WTC11 (cell line): ENCODE data around the gene PRSS57. TPM values are rescaled to one million over a fixed set of nuclear protein-coding genes. Genes with fewer than 3 reads are reported as not detected.

ENCODE experiments used
- ETV6 ChIP-seq: sonication (generic); formaldehyde crosslinking; IDR thresholded peaks from 2 replicates; pipeline ENCODE4 v1.8.1; 2022; ENCODE audit warnings: mild to moderate bottlenecking, missing genetic modification reagents
- FOXJ3 ChIP-seq: sonication (generic); formaldehyde crosslinking; IDR thresholded peaks from 2 replicates; pipeline ENCODE4 v1.9.0; 2021; ENCODE audit warnings: missing genetic modification reagents, mild to moderate bottlenecking, borderline replicate concordance
- KAT7 ChIP-seq: sonication (generic); formaldehyde crosslinking; IDR thresholded peaks from 2 replicates; pipeline ENCODE4 v1.8.1; 2023; ENCODE audit warnings: missing genetic modification reagents, mild to moderate bottlenecking, borderline replicate concordance
- MXD4 ChIP-seq: fragments of 250-450 bp; sonication (Bioruptor Pico); IDR thresholded peaks from 2 replicates; pipeline ENCODE4 v1.8.0; 2021; ENCODE audit warnings: mild to moderate bottlenecking, moderate library complexity, borderline replicate concordance
- MYBL2 ChIP-seq: sonication (generic); formaldehyde crosslinking; IDR thresholded peaks from 2 replicates; pipeline ENCODE4 v1.8.1; 2023; ENCODE audit warnings: mild to moderate bottlenecking, moderate library complexity, missing genetic modification reagents
- NR1H2 ChIP-seq: sonication (generic); formaldehyde crosslinking; IDR thresholded peaks from 2 replicates; pipeline ENCODE4 v1.9.0; 2021; ENCODE audit warnings: mild to moderate bottlenecking, moderate library complexity, missing genetic modification reagents
- NR2C2 ChIP-seq: sonication (generic); formaldehyde crosslinking; IDR thresholded peaks from 2 replicates; pipeline ENCODE4 v1.8.0; 2022; ENCODE audit warnings: mild to moderate bottlenecking, missing genetic modification reagents
- RORB ChIP-seq: fragments of 250-450 bp; sonication (Bioruptor Pico); IDR thresholded peaks from 2 replicates; pipeline ENCODE4 v1.9.0; 2021; ENCODE audit warnings: mild to moderate bottlenecking
- SP1 ChIP-seq: sonication (generic); formaldehyde crosslinking; conservative IDR thresholded peaks from 2 replicates; pipeline ENCODE4 v1.8.1; 2022; ENCODE audit warnings: missing genetic modification reagents
- TEAD1 ChIP-seq: sonication (generic); formaldehyde crosslinking; IDR thresholded peaks from 2 replicates; pipeline ENCODE4 v1.8.0; 2022; ENCODE audit warnings: mild to moderate bottlenecking, missing genetic modification reagents
- ZNF232 ChIP-seq: sonication (generic); formaldehyde crosslinking; IDR thresholded peaks from 2 replicates; pipeline ENCODE4 v1.8.0; 2022; ENCODE audit warnings: mild to moderate bottlenecking, missing genetic modification reagents
- ZNF263 ChIP-seq: sonication (generic); formaldehyde crosslinking; IDR thresholded peaks from 2 replicates; pipeline ENCODE4 v1.8.1; 2022; ENCODE audit warnings: low read depth, mild to moderate bottlenecking, moderate library complexity, missing genetic modification reagents
- total RNA-seq: library from RNA; stranded (reverse); gene quantifications from 3 replicates; pipeline ENCODE4 v1.2.3, GENCODE V29; 2021
- TF ChIP-seq, protein P1 (sequence below): sonication (generic); formaldehyde crosslinking; IDR thresholded peaks from 2 replicates; pipeline ENCODE4 v1.8.1; 2023; ENCODE audit warnings: mild to moderate bottlenecking, missing genetic modification reagents, borderline replicate concordance
- TF ChIP-seq, protein P2 (sequence below): sonication (generic); formaldehyde crosslinking; IDR thresholded peaks from 2 replicates; pipeline ENCODE4 v1.8.1; 2022; ENCODE audit warnings: low read depth, mild to moderate bottlenecking, moderate library complexity, missing genetic modification reagents, borderline replicate concordance
- TF ChIP-seq, protein P3 (sequence below): sonication (generic); formaldehyde crosslinking; conservative IDR thresholded peaks from 2 replicates; pipeline ENCODE4 v1.8.1; 2023; ENCODE audit warnings: mild to moderate bottlenecking, low read depth, missing genetic modification reagents, moderate library complexity
- TF ChIP-seq, protein P4 (sequence below): sonication (generic); formaldehyde crosslinking; IDR thresholded peaks from 2 replicates; pipeline ENCODE4 v1.8.1; 2023; ENCODE audit warnings: mild to moderate bottlenecking, missing genetic modification reagents
- TF ChIP-seq, protein P5 (sequence below): sonication (generic); formaldehyde crosslinking; IDR thresholded peaks from 2 replicates; pipeline ENCODE4 v1.8.0; 2023; ENCODE audit warnings: missing genetic modification reagents
- TF ChIP-seq, protein P6 (sequence below): sonication (generic); formaldehyde crosslinking; IDR thresholded peaks from 2 replicates; pipeline ENCODE4 v1.8.1; 2022; ENCODE audit warnings: mild to moderate bottlenecking, moderate library complexity, missing genetic modification reagents
- TF ChIP-seq, protein P7 (sequence below): sonication (generic); formaldehyde crosslinking; IDR thresholded peaks from 2 replicates; pipeline ENCODE4 v1.8.1; 2023; ENCODE audit warnings: mild to moderate bottlenecking, missing genetic modification reagents
- TF ChIP-seq, protein P8 (sequence below): sonication (generic); formaldehyde crosslinking; IDR thresholded peaks from 2 replicates; pipeline ENCODE4 v1.8.0; 2022; ENCODE audit warnings: missing genetic modification reagents
- TF ChIP-seq, protein P9 (sequence below): sonication (generic); formaldehyde crosslinking; IDR thresholded peaks from 2 replicates; pipeline ENCODE4 v1.8.0; 2022; ENCODE audit warnings: mild to moderate bottlenecking, missing genetic modification reagents

Gene PRSS57
- total RNA-seq, 1 experiment from 2014 or later = not detected

DNA sequence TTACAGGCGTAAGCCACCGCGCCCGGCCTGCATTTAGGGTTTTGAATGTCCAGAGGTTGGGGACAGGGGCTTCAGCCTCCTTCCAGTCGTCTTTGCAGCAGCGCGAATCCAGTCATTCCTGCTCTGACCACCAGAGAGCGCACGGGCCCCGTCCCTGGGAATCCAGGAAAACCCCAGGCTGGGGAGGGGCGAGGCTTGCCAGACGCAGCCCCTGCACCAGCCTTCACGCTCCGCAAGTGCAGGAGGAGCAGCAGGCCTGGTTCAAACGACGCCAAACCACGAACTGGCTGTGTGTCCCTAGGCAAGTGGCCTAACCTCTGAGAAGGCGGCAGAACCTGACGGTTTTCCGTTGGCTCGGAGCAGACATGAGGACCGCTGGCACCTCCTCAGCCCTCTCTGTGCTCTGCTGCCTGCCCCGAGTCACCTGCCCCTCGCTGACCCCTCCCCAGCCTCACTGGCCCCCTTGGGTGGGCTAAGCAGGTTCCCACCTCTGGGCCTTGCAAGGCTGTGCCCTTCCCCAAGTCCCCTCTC lies 30.3 kb downstream of the PRSS57 start (continued):
- TF ChIP-seq, protein P1, sequence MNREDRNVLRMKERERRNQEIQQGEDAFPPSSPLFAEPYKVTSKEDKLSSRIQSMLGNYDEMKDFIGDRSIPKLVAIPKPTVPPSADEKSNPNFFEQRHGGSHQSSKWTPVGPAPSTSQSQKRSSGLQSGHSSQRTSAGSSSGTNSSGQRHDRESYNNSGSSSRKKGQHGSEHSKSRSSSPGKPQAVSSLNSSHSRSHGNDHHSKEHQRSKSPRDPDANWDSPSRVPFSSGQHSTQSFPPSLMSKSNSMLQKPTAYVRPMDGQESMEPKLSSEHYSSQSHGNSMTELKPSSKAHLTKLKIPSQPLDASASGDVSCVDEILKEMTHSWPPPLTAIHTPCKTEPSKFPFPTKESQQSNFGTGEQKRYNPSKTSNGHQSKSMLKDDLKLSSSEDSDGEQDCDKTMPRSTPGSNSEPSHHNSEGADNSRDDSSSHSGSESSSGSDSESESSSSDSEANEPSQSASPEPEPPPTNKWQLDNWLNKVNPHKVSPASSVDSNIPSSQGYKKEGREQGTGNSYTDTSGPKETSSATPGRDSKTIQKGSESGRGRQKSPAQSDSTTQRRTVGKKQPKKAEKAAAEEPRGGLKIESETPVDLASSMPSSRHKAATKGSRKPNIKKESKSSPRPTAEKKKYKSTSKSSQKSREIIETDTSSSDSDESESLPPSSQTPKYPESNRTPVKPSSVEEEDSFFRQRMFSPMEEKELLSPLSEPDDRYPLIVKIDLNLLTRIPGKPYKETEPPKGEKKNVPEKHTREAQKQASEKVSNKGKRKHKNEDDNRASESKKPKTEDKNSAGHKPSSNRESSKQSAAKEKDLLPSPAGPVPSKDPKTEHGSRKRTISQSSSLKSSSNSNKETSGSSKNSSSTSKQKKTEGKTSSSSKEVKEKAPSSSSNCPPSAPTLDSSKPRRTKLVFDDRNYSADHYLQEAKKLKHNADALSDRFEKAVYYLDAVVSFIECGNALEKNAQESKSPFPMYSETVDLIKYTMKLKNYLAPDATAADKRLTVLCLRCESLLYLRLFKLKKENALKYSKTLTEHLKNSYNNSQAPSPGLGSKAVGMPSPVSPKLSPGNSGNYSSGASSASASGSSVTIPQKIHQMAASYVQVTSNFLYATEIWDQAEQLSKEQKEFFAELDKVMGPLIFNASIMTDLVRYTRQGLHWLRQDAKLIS (CRISPR knock-in tag) = no peak
- TF ChIP-seq, protein P2, sequence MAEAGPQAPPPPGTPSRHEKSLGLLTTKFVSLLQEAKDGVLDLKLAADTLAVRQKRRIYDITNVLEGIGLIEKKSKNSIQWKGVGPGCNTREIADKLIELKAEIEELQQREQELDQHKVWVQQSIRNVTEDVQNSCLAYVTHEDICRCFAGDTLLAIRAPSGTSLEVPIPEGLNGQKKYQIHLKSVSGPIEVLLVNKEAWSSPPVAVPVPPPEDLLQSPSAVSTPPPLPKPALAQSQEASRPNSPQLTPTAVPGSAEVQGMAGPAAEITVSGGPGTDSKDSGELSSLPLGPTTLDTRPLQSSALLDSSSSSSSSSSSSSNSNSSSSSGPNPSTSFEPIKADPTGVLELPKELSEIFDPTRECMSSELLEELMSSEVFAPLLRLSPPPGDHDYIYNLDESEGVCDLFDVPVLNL (CRISPR knock-in tag) = no peak
- TF ChIP-seq, protein P3, sequence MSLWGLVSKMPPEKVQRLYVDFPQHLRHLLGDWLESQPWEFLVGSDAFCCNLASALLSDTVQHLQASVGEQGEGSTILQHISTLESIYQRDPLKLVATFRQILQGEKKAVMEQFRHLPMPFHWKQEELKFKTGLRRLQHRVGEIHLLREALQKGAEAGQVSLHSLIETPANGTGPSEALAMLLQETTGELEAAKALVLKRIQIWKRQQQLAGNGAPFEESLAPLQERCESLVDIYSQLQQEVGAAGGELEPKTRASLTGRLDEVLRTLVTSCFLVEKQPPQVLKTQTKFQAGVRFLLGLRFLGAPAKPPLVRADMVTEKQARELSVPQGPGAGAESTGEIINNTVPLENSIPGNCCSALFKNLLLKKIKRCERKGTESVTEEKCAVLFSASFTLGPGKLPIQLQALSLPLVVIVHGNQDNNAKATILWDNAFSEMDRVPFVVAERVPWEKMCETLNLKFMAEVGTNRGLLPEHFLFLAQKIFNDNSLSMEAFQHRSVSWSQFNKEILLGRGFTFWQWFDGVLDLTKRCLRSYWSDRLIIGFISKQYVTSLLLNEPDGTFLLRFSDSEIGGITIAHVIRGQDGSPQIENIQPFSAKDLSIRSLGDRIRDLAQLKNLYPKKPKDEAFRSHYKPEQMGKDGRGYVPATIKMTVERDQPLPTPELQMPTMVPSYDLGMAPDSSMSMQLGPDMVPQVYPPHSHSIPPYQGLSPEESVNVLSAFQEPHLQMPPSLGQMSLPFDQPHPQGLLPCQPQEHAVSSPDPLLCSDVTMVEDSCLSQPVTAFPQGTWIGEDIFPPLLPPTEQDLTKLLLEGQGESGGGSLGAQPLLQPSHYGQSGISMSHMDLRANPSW (CRISPR knock-in tag) = no peak
- TF ChIP-seq ZNF263 (CRISPR knock-in tag) = no peak
- TF ChIP-seq, protein P4, sequence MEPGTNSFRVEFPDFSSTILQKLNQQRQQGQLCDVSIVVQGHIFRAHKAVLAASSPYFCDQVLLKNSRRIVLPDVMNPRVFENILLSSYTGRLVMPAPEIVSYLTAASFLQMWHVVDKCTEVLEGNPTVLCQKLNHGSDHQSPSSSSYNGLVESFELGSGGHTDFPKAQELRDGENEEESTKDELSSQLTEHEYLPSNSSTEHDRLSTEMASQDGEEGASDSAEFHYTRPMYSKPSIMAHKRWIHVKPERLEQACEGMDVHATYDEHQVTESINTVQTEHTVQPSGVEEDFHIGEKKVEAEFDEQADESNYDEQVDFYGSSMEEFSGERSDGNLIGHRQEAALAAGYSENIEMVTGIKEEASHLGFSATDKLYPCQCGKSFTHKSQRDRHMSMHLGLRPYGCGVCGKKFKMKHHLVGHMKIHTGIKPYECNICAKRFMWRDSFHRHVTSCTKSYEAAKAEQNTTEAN (CRISPR knock-in tag) = 0 out of 2 replicates have a peak, but pooled peaks have one; percentile 19
- TF ChIP-seq, protein P5, sequence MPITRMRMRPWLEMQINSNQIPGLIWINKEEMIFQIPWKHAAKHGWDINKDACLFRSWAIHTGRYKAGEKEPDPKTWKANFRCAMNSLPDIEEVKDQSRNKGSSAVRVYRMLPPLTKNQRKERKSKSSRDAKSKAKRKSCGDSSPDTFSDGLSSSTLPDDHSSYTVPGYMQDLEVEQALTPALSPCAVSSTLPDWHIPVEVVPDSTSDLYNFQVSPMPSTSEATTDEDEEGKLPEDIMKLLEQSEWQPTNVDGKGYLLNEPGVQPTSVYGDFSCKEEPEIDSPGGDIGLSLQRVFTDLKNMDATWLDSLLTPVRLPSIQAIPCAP = no peak
- 0 out of 2 replicates have a peak, but pooled peaks have one; percentile 29 for TF ChIP-seq ZNF232 (CRISPR knock-in tag)
- TF ChIP-seq MYBL2 (CRISPR knock-in tag) = no peak
- TF ChIP-seq NR2C2 (CRISPR knock-in tag) = no peak
- TF ChIP-seq FOXJ3 (CRISPR knock-in tag) = no peak
- TF ChIP-seq, protein P6, sequence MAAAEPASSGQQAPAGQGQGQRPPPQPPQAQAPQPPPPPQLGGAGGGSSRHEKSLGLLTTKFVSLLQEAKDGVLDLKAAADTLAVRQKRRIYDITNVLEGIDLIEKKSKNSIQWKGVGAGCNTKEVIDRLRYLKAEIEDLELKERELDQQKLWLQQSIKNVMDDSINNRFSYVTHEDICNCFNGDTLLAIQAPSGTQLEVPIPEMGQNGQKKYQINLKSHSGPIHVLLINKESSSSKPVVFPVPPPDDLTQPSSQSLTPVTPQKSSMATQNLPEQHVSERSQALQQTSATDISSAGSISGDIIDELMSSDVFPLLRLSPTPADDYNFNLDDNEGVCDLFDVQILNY (CRISPR knock-in tag) = 0 out of 2 replicates have a peak, but pooled peaks have one; percentile 29
- TF ChIP-seq ETV6 (CRISPR knock-in tag) = peak; percentile 77
- no peak for TF ChIP-seq NR1H2
- TF ChIP-seq, protein P7, sequence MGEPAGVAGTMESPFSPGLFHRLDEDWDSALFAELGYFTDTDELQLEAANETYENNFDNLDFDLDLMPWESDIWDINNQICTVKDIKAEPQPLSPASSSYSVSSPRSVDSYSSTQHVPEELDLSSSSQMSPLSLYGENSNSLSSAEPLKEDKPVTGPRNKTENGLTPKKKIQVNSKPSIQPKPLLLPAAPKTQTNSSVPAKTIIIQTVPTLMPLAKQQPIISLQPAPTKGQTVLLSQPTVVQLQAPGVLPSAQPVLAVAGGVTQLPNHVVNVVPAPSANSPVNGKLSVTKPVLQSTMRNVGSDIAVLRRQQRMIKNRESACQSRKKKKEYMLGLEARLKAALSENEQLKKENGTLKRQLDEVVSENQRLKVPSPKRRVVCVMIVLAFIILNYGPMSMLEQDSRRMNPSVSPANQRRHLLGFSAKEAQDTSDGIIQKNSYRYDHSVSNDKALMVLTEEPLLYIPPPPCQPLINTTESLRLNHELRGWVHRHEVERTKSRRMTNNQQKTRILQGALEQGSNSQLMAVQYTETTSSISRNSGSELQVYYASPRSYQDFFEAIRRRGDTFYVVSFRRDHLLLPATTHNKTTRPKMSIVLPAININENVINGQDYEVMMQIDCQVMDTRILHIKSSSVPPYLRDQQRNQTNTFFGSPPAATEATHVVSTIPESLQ (CRISPR knock-in tag) = no peak
- no peak for TF ChIP-seq MXD4 (CRISPR knock-in tag)
- peak; percentile 65; the same call in 1 of the 2 replicates for TF ChIP-seq SP1 (CRISPR knock-in tag)
- no peak for TF ChIP-seq KAT7 (CRISPR knock-in tag)
- TF ChIP-seq, protein P8, sequence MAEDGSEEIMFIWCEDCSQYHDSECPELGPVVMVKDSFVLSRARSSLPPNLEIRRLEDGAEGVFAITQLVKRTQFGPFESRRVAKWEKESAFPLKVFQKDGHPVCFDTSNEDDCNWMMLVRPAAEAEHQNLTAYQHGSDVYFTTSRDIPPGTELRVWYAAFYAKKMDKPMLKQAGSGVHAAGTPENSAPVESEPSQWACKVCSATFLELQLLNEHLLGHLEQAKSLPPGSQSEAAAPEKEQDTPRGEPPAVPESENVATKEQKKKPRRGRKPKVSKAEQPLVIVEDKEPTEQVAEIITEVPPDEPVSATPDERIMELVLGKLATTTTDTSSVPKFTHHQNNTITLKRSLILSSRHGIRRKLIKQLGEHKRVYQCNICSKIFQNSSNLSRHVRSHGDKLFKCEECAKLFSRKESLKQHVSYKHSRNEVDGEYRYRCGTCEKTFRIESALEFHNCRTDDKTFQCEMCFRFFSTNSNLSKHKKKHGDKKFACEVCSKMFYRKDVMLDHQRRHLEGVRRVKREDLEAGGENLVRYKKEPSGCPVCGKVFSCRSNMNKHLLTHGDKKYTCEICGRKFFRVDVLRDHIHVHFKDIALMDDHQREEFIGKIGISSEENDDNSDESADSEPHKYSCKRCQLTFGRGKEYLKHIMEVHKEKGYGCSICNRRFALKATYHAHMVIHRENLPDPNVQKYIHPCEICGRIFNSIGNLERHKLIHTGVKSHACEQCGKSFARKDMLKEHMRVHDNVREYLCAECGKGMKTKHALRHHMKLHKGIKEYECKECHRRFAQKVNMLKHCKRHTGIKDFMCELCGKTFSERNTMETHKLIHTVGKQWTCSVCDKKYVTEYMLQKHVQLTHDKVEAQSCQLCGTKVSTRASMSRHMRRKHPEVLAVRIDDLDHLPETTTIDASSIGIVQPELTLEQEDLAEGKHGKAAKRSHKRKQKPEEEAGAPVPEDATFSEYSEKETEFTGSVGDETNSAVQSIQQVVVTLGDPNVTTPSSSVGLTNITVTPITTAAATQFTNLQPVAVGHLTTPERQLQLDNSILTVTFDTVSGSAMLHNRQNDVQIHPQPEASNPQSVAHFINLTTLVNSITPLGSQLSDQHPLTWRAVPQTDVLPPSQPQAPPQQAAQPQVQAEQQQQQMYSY (CRISPR knock-in tag) = no peak
- peak; percentile 66; the same call in 1 of the 2 replicates for TF ChIP-seq TEAD1 (CRISPR knock-in tag)
- TF ChIP-seq, protein P9, sequence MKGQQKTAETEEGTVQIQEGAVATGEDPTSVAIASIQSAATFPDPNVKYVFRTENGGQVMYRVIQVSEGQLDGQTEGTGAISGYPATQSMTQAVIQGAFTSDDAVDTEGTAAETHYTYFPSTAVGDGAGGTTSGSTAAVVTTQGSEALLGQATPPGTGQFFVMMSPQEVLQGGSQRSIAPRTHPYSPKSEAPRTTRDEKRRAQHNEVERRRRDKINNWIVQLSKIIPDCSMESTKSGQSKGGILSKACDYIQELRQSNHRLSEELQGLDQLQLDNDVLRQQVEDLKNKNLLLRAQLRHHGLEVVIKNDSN = no peak
- no peak for TF ChIP-seq RORB
